Astrocyte of the cerebellum (primary cell): ENCODE measurements around the gene COL16A1.

ENCODE experiments used
- DNase-seq: peaks from one replicate; pipeline ENCODE4 v3.0.0-alpha.2; 2011; ENCODE audit warnings: low read depth
- H3K4me3 ChIP-seq: 2 replicates; pipeline ENCODE4 v1.5.1; 2011; ENCODE audit warnings: mild to moderate bottlenecking, low read depth, low read length, moderate library complexity
- in situ Hi-C: cut with HindIII; loops from 2 replicates; pipeline ENCODE4 v1.10.0; 2017; ENCODE audit warnings: low sequenced_read_pairs
- TF ChIP-seq, protein P1 (sequence below): IDR thresholded peaks from 2 replicates; pipeline ENCODE4 v1.5.1; 2012; ENCODE audit warnings: low read length, low read depth, moderate library complexity, mild to moderate bottlenecking; ENCODE audit errors: missing control alignments

Gene COL16A1

DNA sequence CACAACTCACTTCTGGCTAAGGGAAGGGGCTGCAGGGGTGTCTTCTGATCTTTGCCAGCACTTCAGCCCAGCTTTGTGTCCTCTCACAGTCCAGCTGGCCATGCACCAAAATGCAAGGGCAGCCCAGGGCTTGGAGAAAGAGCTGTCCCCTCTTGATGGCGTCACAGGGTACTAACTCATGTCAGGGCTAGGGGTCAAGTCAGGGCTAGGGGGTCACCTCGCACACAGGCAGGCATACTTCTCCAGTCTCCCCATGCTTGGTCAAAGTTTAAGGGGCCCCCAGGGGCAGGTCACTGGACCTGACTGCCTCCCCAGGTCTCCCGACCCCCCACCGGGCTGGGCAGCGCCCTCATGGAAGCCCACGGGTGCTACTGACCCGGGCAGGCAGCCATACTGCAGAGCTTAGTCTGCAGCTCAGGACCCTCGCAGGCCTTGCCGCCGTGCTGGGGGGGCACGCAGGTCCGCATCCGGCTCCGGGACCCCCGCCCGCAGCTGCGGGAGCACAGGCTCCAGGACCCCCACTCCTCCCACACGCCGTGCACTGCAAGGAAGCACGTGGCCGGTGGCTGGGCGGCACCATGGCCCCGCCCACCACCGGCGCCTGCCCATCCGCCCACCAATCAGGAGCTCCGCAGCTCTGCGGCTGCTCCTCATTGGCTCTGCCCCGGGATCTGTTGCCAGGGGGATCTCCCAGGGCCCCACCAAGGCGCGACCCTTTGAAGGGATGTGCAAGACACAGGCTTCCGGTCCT lies 38.8 kb upstream of the COL16A1 start:
- in situ Hi-C loops = no loop called here
- no peak for DNase-seq
- H3K4me3 ChIP-seq = no peak overlapping the region
- TF ChIP-seq, protein P1, sequence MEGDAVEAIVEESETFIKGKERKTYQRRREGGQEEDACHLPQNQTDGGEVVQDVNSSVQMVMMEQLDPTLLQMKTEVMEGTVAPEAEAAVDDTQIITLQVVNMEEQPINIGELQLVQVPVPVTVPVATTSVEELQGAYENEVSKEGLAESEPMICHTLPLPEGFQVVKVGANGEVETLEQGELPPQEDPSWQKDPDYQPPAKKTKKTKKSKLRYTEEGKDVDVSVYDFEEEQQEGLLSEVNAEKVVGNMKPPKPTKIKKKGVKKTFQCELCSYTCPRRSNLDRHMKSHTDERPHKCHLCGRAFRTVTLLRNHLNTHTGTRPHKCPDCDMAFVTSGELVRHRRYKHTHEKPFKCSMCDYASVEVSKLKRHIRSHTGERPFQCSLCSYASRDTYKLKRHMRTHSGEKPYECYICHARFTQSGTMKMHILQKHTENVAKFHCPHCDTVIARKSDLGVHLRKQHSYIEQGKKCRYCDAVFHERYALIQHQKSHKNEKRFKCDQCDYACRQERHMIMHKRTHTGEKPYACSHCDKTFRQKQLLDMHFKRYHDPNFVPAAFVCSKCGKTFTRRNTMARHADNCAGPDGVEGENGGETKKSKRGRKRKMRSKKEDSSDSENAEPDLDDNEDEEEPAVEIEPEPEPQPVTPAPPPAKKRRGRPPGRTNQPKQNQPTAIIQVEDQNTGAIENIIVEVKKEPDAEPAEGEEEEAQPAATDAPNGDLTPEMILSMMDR = no peak

DNA sequence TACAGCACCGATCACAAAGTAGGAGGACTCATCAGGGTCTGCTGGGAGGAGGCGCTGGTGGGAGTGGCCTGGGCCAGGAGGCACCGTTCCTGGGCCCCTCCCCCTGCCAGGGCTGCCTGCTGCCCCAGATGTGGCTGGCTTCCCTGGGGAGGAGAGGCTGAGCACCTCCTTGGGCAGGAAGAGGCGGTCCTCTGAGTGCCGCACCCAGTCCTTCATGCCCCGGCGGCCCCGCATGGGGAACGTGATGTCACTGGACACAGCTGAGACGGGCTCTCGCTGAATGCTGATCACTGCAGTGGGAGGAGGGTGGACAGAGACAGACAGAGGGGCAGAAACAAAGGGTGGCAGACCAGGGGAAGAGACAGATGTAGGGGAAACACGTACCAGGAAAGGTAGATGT lies 35.5 kb upstream of the COL16A1 start:
- no peak for DNase-seq
- H3K4me3 ChIP-seq = no peak overlapping the region
- in situ Hi-C loops = no loop called here
- TF ChIP-seq, protein P1 = no peak

DNA sequence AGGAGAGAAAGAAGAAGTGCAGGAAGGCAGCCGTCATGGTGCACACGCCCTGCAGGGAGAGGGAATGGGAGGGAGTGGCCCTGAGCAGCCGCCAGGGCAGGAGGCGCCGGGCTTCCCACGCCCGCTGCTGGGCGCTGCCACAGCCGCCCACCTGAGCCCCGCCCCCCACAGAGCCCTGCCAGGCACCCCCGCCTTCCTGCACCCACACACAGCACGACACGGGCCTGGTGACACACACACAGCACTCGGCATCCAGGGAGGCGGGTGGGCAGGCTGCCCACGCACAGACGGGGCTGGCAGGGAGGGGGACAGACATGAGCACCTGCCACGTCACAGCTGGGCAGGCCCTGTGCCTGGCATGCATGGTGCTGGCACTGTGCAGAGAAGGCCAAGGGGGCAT lies 32.9 kb upstream of the COL16A1 start:
- no peak for DNase-seq
- in situ Hi-C loops = no loop called here
- TF ChIP-seq, protein P1 = no peak
- no peak overlapping the region for H3K4me3 ChIP-seq

DNA sequence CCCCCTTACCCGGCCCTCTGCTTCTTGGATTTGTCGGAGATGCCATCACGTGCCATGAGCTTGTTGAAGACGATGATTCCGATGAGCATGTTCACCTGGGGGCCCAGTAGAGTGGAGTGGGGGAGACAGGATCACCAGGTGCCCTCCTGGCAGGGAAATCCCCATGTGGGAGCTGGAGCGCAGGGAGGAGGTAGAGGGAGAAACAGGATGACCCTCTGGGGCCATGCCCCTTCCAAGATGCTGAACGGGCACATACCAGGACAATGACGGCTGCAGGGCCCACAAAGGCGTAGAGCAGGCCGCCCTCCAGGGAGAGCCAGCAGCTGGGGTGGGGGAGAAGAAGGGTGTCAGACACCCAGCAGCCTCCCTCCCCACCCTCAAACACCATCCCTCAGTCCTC lies 31.8 kb upstream of the COL16A1 start:
- in situ Hi-C loops = no loop called here
- H3K4me3 ChIP-seq = no peak overlapping the region
- no peak for DNase-seq
- TF ChIP-seq, protein P1 = no peak

DNA sequence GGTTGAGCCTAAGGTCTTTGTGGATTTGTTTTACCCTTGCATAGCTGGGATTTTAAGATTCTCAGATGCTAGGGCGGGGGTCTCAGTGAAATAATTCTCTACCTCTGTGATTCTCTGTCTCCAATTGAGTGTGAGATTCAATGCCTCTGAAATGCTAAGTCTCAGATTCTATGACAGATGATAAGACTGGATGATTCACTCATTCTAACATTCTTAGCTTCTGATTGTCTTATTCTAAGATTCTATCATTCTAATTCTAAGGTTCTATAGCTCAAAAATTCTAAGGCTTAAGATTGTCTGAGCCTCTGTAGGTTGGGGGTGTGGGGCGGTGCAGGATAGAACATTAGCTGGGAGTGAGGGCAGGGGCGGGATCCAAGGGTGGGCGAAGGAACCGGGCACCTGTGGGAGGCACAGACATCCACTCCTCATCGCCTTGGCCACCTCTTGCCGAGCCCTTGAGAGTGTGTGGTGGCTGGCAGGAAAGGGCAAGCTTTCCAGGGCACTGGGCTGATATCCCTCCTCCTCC lies 30.8 kb upstream of the COL16A1 start:
- H3K4me3 ChIP-seq = no peak overlapping the region
- in situ Hi-C loops = no loop called here
- TF ChIP-seq, protein P1 = no peak
- DNase-seq = no peak

DNA sequence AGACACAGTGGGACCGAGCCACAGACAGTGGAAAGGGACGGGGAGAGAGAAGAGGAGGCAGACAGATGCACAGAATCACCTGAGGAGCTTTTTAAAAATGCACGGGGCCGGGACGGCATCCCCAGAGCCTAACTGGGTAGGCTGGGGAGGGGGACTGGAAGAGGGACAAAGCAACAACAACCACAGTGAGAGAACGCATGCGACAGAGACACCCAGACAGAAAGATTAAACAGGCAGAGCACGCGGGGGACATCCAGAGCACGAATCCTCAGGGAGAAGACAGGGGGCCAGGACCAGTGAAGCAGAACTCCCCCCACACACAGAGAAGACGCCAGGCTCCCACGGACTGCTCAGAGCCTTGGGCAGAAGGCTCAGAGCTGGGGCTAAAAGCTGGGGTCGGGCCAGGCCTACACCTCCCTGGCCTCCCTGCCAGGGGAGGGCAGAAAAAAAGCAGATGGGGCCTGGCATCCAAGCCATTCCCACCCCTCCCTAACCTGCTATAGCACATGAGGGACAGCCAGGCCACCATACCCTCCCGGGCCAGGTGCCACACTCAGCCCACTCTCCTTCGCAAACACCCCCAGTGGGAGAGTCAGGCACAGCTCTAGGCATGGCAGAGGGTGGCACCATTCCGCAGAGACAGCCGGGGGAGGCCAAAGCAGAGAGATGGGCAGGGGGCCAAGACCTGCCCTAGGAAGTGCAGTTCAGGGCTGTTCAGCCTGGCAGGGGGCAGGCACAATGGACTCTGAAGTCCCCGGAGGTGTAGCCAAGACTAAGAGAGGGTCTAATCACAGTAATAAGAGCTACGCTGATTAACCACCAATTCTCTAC lies 29.8 kb upstream of the COL16A1 start:
- no peak overlapping the region for H3K4me3 ChIP-seq
- in situ Hi-C loops = no loop called here
- DNase-seq = no peak
- TF ChIP-seq, protein P1 = no peak
